GM21717 (cell line): ENCODE measurements around the gene C17orf107.

ENCODE experiments used
- ATAC-seq: cut with Tn5 transposase; IDR thresholded peaks from one replicate; pipeline ENCODE4 v1.9.1; 2021; ENCODE audit warnings: mild to moderate bottlenecking, moderate library complexity; ENCODE audit not compliant: unreplicated experiment

The C17orf107 gene

GRCh38 chr17:4934173-4934979 lies 35.0 kb downstream of the C17orf107 start:
- ATAC-seq: no peak

DNA sequence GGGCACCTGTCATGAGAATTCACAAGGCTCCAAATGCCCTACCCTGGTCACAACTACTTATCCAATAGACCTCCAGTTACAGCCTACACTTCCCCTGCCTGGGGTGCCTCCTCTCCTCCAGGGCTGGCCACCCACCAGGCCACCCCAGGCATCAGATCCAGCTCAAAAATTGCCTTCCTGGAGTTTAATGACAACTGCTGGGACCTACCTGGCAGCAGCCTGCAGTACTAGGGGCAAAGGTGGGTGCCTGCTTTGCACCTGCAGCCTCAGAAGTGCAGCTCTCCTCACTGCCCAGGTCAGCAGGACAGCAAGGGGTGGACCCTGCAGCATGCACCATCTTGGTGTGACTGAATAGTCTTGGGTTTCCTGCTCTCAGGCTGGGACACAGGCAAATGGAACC lies 36.3 kb downstream of the C17orf107 start:
- ATAC-seq: no peak

DNA sequence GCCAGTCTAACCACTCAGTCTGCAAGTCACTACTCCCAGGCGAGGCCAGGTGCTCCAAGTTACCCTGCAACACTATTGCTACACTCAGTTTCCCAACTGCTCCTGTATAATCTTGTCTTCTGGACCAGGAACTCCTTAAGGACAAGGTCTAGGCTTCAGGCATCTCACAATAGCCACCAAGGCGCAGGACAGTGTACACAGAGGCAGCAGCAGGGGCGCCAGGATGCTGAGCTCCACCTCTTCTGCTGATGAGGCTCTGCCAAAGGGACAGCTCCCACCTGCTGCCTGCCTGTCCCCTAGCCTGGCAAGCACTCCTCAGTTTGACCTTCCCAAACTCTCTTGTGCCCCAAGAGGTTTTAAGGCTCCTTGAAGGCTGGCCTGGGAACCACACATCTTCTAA lies 37.1 kb downstream of the C17orf107 start:
- ATAC-seq: no peak

DNA sequence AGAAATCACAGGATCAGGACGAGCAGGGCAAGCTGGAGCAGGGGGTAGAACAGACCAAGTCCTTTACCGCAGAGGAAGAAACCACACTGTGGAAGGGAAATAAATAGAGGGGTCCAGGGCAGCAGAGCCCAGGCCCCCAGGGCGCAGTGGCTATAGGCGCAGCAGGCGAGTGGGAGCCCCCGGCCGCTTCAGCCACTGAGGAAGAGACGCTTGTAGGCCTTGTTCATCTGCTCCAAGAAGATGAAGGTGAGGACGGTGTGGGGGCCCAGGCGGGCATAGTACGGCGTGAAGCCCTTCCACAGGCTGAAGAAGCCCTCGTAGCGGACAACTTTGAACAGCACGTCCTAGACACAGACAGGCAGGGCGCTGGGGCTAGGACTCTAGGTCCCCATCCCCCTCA lies 38.2 kb downstream of the C17orf107 start:
- no peak for ATAC-seq

- no peak for ATAC-seq
These were observed 38.7 kb downstream of the C17orf107 start for GRCh38 chr17:4938069-4938491.

- ATAC-seq: no peak
These were observed 39.6 kb downstream of the C17orf107 start for GRCh38 chr17:4938688-4939545.

DNA sequence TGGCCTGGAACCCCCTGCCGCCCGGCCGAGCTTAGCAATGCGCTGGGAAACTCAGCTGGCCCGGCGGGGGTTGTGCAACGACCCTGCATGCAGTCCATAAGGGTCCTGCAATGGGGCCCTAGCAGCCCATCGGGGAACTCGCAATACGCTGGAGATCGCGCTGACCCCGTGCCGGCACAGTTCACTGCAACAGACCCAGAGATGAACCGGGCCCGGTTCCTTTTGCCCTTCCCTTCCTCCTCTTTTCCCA lies 40.1 kb downstream of the C17orf107 start:
- ATAC-seq: peak; percentile 10

DNA sequence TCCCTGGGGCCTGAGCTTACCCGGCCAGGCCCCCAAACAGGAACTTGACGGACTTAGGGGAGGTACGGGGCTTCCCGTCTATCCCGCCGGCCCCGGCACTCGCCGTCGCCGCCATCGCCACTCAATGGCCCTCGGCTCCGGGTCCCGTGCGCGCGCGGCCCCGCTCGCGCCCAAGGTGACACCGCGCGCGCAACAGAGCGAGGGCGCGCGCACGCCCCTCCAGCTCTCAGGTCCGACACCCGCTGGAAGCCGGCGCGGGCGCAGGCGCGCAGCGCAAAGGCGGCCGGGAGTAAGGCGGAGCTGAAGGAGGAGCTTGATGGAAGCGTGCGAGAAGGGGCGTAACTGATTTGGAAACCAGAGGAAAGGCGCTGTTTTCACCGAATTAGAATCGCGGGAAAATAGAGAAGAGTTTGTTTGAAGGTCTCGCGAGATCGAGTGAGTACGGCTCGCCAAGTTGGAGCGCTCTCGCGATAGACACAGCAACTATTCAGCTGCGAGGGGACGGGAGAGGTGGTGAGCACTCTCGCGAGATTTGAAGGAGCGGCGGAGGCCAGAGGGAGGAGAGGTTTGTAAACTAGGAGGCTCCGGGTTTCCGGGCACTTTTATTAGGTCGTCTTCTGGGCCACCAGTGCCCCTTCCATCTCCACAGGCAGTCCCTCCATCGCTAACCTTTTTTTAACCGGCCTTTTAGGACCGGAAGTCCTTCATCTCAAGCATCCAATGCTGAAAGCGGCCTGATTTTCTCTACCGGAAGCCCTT lies 40.6 kb downstream of the C17orf107 start, which contains the start of the genes RNF167 and SLC25A11:
Gene RNF167 (plus strand): TSS at position 473 of the 759 bp plus-strand sequence. CDS start 642 bp downstream, outside the sequence.
Gene SLC25A11 (minus strand): TSS at position 251 of the 759 bp plus-strand sequence. CDS start 136 bp downstream, at position 115.
- ATAC-seq: peak; percentile 61

GRCh38 chr17:4940555-4941318 lies 41.4 kb downstream of the C17orf107 start:
- ATAC-seq: no peak

DNA sequence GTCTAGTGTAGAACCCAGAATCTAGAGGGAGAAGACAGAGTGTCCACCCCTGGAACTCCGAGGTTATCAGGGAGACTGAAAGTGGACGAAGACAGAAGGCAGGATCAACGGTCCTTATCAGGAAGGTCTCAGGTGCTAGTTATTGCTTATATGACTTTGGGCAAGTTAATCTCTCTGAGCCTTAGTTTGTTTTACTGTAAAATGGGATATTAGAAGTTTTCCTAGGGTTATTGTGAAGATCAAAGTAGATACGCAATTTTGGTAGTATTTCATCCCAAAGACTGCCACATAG lies 41.9 kb downstream of the C17orf107 start:
- ATAC-seq: no peak

DNA sequence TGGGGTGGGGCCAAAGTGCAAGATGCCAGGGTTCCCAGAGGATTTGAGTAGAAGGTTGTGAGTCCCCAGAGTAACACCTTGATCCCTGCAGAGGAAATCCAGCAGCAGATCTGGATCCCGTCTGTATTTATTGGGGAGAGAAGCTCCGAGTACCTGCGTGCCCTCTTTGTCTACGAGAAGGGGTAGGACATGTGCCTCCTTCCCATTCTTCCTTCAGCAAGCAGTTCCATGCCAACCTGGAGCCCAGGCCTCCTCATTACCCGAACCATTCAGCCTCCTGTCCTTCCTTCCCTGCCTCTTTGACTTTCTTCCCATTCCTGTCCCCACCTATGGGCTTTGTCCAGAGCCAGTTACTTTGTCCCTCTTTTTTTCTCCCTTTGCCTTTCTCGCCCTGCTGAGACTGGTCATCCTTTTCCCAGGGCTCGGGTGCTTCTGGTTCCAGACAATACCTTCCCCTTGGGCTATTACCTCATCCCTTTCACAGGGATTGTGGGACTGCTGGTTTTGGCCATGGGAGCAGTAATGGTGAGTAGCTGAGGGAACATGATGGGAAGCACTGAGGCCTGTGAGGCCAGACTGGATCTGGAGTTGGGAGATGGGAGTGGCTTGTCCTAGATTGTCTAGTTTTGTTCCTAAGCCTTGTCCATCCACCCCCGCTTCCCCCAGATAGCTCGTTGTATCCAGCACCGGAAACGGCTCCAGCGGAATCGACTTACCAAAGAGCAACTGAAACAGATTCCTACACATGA lies 43.6 kb downstream of the C17orf107 start:
- no peak for ATAC-seq

DNA sequence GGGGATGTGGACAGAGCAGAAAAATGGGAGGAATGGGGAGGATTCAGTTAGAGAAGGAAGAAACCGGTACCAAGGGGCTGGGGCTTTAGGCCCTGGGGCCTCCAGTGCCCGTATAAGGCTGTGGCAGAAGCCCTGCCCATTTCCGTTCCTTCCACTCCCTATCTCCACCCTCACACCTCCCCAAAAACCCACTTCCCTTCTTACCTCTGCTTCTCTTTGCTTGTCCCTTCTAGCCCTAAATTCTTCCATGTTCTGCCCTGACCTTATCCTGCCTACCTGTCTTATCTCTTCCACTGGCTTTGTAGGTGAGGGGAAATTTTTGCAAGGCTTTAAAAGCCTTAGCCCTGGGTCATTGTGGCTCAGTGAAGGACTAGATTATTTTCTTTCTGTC lies 44.8 kb downstream of the C17orf107 start:
- no peak for ATAC-seq

DNA sequence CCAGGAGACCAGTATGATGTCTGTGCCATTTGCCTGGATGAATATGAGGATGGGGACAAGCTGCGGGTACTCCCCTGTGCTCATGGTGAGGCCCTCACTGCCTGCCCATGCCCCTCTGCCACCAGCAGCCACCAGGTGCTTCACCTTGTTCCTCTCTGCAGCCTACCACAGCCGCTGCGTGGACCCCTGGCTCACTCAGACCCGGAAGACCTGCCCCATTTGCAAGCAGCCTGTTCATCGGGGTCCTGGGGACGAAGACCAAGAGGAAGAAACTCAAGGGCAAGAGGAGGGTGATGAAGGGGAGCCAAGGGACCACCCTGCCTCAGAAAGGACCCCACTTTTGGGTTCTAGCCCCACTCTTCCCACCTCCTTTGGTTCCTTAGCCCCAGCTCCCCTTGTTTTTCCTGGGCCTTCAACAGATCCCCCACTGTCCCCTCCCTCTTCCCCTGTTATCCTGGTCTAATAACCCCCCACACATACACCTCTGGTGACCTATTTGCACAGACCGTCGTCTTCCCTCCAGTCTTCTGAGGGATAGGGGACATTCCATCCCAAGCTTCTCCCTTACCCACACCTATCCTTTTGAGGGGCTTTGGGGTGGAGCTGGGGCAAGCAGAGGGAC lies 45.3 kb downstream of the C17orf107 start:
- no peak for ATAC-seq

- ATAC-seq: no peak
These were observed 46.0 kb downstream of the C17orf107 start for GRCh38 chr17:4945176-4945943.

- no peak for ATAC-seq
These were observed 46.6 kb downstream of the C17orf107 start for GRCh38 chr17:4945944-4946280.

DNA sequence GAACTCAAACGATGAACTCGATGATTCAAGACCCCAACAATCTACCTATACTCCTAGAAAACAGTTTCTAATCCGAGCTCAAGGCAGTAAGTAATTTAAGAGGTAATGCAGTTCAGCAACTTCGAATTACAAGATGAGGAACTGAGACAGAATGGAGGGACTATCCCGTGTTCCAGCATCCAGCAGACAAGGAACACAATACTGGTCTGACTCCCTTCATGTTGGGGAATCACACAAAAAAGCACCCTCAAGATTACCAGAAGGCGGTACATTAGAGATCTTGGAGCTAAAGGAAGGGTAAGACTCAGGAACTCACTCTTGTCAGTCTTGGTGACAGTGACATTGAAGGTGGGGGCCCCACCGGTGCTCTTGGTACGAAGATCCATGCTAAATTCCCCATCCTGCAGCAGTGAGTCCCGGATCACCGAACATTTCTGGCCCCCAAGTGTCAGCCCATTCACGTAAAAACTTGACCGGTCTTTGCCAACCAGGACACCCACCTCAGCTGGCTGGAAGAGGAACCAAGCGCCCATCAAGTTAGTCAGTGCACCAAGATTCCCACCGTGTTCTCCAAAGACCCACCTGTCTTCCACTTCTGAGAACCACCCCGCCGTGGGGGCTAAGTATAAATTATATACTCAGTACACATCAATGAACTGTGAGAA lies 47.1 kb downstream of the C17orf107 start:
- ATAC-seq: no peak

GRCh38 chr17:4947010-4947410 lies 47.7 kb downstream of the C17orf107 start:
- no peak for ATAC-seq

GRCh38 chr17:4947411-4948165 lies 48.3 kb downstream of the C17orf107 start:
- ATAC-seq: no peak
